Ascending aorta (tissue), 2 donors: ENCODE results near the gene PCDHA1. TPM values are rescaled to one million over a fixed set of nuclear protein-coding genes. Genes with fewer than 3 reads are reported as not detected.
A peak's percentile ranks its signal among the peaks of the same experiment; 100 is the strongest.

ENCODE experiments used
- DNase-seq, 2 donors: peaks; one replicate each; pipeline ENCODE4 v3.0.0-alpha.2; 2019; ENCODE audit warnings: low spot score in 2 of 2
- H3K27ac ChIP-seq, 2 donors: fragments of 200-600 bp; sonication (generic); one replicate each; pipeline ENCODE4 v1.5.1; 2016 to 2017; ENCODE audit warnings: mild to moderate bottlenecking in 1 of 2
- H3K27me3 ChIP-seq: fragments of 200-600 bp; sonication (generic); one replicate; pipeline ENCODE4 v1.5.1; 2017
- H3K36me3 ChIP-seq, 2 donors: fragments of 200-600 bp; sonication (generic); one replicate each; pipeline ENCODE4 v1.5.1; 2016
- H3K4me1 ChIP-seq, 2 donors: fragments of 200-600 bp; sonication (generic); one replicate each; pipeline ENCODE4 v1.5.1; 2016 to 2017; ENCODE audit warnings: mild to moderate bottlenecking in 1 of 2
- H3K4me3 ChIP-seq, 2 donors: fragments of 200-600 bp; sonication (generic); one replicate each; pipeline ENCODE4 v1.5.1; 2016 to 2017; ENCODE audit warnings: mild to moderate bottlenecking in 1 of 2
- H3K9me3 ChIP-seq, 2 donors: fragments of 200-600 bp; sonication (generic); one replicate each; pipeline ENCODE4 v1.5.1; 2016
- intact Hi-C: fragments of 100-400 bp; cut with DNase I; formaldehyde crosslinking; loops from one replicate; pipeline ENCODE4 v1.15.1; 2023
- total RNA-seq: library from RNA; depleted of rRNA; stranded (reverse); fragments of >200 nt; gene quantifications from one replicate; pipeline ENCODE4 v1.1.0, GENCODE V29; 2016
- TF ChIP-seq, protein P1 (sequence below), 3 experiments: fragments of 200-600 bp in 2 of 3; fragments of 450-650 bp in 1 of 3; sonication (generic) in 2 of 3; IDR thresholded peaks; one replicate each; pipeline ENCODE4 v1.5.1; 2016 to 2019; ENCODE audit warnings: antibody characterized with exemption in 3 of 3, mild to moderate bottlenecking in 1 of 3, moderate library complexity in 1 of 3

PCDHA1 gene
- total RNA-seq, 1 donor from 2014 or later: not detected

DNA sequence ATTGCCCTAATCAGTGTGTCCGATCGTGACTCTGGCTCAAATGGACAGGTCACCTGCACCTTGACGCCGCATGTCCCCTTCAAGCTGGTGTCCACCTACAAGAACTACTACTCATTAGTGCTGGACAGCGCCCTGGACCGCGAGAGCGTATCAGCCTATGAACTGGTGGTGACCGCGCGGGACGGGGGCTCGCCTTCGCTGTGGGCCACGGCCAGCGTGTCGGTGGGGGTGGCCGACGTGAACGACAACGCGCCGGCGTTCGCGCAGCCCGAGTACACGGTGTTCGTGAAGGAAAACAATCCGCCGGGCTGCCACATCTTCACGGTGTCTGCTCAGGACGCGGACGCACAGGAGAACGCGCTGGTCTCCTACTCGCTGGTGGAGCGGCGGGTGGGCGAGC lies 97.4 kb downstream of the PCDHA1 start:
- H3K4me3 ChIP-seq: no peak overlapping the region
- no peak for DNase-seq
- no peaks in the 10 kb centered on the region for H3K4me1 ChIP-seq
- no peaks in the 10 kb centered on the region for H3K36me3 ChIP-seq
- H3K27ac ChIP-seq: no peak overlapping the region
- H3K27me3 ChIP-seq: no peaks in the 10 kb centered on the region
- TF ChIP-seq, protein P1, sequence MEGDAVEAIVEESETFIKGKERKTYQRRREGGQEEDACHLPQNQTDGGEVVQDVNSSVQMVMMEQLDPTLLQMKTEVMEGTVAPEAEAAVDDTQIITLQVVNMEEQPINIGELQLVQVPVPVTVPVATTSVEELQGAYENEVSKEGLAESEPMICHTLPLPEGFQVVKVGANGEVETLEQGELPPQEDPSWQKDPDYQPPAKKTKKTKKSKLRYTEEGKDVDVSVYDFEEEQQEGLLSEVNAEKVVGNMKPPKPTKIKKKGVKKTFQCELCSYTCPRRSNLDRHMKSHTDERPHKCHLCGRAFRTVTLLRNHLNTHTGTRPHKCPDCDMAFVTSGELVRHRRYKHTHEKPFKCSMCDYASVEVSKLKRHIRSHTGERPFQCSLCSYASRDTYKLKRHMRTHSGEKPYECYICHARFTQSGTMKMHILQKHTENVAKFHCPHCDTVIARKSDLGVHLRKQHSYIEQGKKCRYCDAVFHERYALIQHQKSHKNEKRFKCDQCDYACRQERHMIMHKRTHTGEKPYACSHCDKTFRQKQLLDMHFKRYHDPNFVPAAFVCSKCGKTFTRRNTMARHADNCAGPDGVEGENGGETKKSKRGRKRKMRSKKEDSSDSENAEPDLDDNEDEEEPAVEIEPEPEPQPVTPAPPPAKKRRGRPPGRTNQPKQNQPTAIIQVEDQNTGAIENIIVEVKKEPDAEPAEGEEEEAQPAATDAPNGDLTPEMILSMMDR (IDR thresholded peaks at IDR 0.05): no peak
- intact Hi-C loops: no loop called here
- H3K9me3 ChIP-seq: peaks cover 19 to 53% of the 10 kb centered on the region in 2 donors

DNA sequence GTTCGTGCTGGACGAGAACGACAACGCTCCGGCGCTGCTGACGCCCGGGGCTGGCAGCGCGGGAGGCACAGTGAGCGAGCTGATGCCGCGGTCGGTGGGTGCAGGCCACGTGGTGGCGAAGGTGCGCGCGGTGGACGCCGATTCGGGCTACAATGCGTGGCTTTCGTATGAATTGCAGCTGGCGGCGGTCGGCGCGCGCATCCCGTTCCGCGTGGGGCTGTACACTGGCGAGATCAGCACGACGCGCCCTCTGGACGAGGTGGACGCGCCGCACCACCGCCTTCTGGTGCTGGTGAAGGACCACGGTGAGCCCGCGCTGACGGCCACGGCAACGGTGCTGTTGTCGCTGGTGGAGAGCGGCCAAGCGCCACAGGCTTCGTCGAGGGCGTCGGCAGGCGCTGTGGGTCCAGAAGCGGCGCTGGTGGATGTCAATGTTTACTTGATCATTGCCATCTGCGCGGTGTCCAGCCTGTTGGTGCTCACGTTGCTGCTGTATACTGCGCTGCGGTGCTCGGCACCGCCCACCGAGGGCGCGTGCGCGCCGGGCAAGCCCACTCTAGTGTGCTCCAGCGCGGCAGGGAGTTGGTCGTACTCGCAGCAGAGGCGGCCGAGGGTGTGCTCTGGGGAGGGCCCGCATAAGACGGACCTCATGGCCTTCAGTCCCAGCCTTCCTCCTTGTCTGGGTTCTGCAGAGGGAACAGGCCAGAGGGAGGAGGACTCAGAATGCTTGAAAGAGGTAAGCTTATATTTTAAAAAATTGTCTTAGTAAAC lies 98.2 kb downstream of the PCDHA1 start:
- DNase-seq: no peak
- peaks cover 19 to 48% of the 10 kb centered on the region in 2 donors for H3K9me3 ChIP-seq
- intact Hi-C loops: no loop called here

DNA sequence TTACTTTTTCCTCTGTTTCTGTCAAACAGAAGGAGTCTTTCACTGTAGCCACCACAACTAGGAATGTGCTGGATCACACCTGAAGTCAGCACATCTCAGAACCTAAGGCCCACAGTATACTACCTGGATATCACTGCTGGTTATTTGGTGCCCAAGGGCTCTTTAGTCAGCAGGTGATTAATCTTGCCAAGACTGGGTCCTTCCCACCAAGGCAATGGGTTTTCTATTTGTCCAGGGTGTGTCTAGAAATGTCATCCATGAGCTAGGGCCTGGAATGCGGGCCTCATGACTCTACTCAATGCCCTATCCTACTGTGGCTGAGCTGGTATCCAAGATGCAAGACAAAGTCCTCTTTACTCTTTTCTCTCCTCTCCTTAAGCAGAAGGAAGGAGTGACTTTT lies 130.4 kb downstream of the PCDHA1 start:
- Histone ChIP-seq H3K4me3 (no peak overlapping the region), H3K4me1 (no peaks in the 10 kb centered on the region), H3K9me3 (peaks cover 0 to 4% of the 10 kb centered on the region in 2 donors), H3K27ac (no peak overlapping the region), H3K27me3 (no peaks in the 10 kb centered on the region), H3K36me3 (no peaks in the 10 kb centered on the region)
- no peak for DNase-seq
- intact Hi-C loops: no loop called here
- TF ChIP-seq, protein P1 (IDR thresholded peaks at IDR 0.05): no peak

More for the DNA sequence above, 98.2 kb downstream of the PCDHA1 start:
- no peaks in the 10 kb centered on the region for H3K36me3 ChIP-seq
- TF ChIP-seq, protein P1 (IDR thresholded peaks at IDR 0.05): no peak
- no peak overlapping the region for H3K4me3 ChIP-seq
- H3K27ac ChIP-seq: no peak overlapping the region
- H3K27me3 ChIP-seq: no peaks in the 10 kb centered on the region
- no peaks in the 10 kb centered on the region for H3K4me1 ChIP-seq

DNA sequence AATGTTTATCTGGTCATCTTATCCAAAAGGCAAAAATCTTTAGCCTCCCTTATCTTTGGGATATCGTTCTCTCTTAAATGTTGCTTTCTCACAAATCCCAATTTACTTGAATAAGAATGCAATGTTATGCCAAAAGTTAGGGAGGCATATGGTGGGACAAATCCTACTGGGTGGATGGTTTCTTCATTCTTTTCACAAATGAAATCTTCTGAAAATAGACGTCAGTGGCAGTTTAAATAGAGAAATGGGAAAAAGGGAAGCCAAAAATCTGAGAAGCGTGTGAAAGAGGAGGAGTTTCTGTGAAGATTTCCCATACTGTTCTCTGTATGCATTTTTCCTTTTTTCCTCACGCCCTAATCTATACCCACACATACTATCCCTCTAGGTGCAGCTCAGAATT lies 137.7 kb downstream of the PCDHA1 start:
- H3K4me3 ChIP-seq: no peak overlapping the region
- TF ChIP-seq, protein P1 (IDR thresholded peaks at IDR 0.05): no peak
- peaks cover 0 to 6% of the 10 kb centered on the region in 2 donors for H3K4me1 ChIP-seq
- DNase-seq: no peak
- H3K36me3 ChIP-seq: no peaks in the 10 kb centered on the region
- H3K27me3 ChIP-seq: no peaks in the 10 kb centered on the region
- H3K27ac ChIP-seq: no peak overlapping the region
- intact Hi-C loops: no loop called here
- no peaks in the 10 kb centered on the region for H3K9me3 ChIP-seq

DNA sequence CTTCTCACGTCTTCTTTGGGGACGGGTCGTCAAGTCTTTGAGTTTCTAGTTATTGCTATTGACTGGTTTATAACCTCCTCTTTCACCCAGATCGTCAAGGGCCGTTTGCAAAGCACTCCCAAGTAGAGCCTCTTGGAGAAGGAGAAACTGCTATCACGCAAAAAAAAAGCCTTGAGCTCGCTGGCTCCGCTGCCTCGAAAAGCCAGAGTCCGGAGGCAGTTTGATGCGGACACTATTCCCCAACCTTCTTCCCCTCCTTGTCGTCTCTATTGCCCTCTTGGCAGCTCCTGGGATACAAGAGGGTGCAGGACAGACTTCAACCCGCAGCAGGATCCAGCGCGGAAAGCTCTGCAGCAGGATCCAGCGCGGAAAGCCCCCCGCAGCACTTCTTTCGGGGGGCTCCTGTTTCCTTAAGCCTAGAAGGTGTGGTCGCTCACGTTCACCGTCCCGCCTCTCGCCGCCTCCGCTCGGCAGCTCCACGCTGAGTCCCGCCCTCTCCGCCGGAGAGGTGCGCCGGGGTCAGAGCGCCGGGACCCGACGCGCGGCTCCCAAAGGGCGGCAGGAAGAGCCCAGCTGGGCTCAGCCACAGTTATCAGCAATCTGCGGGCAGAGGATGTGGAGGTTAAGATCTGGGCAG lies 140.0 kb downstream of the PCDHA1 start, which contains the start of gene PCDHAC1:
Gene PCDHAC1 (plus strand): TSS at position 494 of the 637 bp plus-strand sequence. CDS start 594 bp downstream, outside the sequence.
- Histone ChIP-seq H3K4me3 (peak within 1 kb of the TSS; percentile 55 to 67), H3K36me3 (no peaks in the 10 kb centered on the region), H3K27me3 (no peaks in the 10 kb centered on the region), H3K9me3 (no peaks in the 10 kb centered on the region), H3K27ac (no peak within 1 kb of the TSS), H3K4me1 (peaks cover 0 to 6% of the 10 kb centered on the region in 2 donors)
- TF ChIP-seq, protein P1 (IDR thresholded peaks at IDR 0.05): no peak
- intact Hi-C loops: loop anchor here (1.0 kb wide), 1 partner anchor 115 kb away; no protein-coding TSS in a partner anchor
- DNase-seq: no peak
